K562 (cell line): Measurements from ENCODE around the gene ZNF628.
A peak's percentile ranks its signal among the peaks of the same experiment; 100 is the strongest.

ENCODE experiments used
- CTCF ChIP-seq, 3 experiments: IDR thresholded peaks in 2 of 3; conservative IDR thresholded peaks in 1 of 3; 2 replicates each; pipeline ENCODE4 v1.5.1; 2011 to 2012; ENCODE audit warnings: low read length in 3 of 3, mild to moderate bottlenecking in 3 of 3, control low read depth in 2 of 3, improper control_type of control experiment in 1 of 3, inconsistent platforms in 1 of 3, low read depth in 1 of 3, mixed read lengths in 1 of 3, moderate library complexity in 1 of 3; ENCODE audit not compliant: insufficient read depth in 2 of 3
- EP300 ChIP-seq: IDR thresholded peaks from 2 replicates; pipeline ENCODE4 v1.6.1; 2012; ENCODE audit warnings: low read length, improper control_type of control experiment
- FOXP1 ChIP-seq: sonication (generic); formaldehyde crosslinking; IDR thresholded peaks from 2 replicates; pipeline ENCODE4 v1.8.0; 2022; ENCODE audit warnings: mild to moderate bottlenecking, missing genetic modification reagents
- KDM4B ChIP-seq, 2 experiments: fragments of 450-650 bp in 1 of 2; sonication (generic) in 1 of 2; IDR thresholded peaks; 2 replicates each; pipeline ENCODE4 v1.6.1; 2016 to 2017; ENCODE audit warnings: borderline replicate concordance in 2 of 2, antibody characterized with exemption in 1 of 2, low read depth in 1 of 2, mild to moderate bottlenecking in 1 of 2
- MYC ChIP-seq, 2 experiments: fragments of 250-450 bp in 1 of 2; sonication (Bioruptor Pico) in 1 of 2; IDR thresholded peaks; 2 replicates each; pipeline versions ENCODE4 v1.5.1 to v1.6.1; 2012 to 2021; ENCODE audit warnings: low read depth in 2 of 2, borderline replicate concordance in 1 of 2, improper control_type of control experiment in 1 of 2, low read length in 1 of 2, mild to moderate bottlenecking in 1 of 2, moderate library complexity in 1 of 2
- NELFE ChIP-seq: IDR thresholded peaks from 2 replicates; pipeline ENCODE4 v1.6.1; 2011; ENCODE audit warnings: mild to moderate bottlenecking; ENCODE audit not compliant: insufficient read depth, insufficient read length
- PHF21A ChIP-seq: fragments of 450-650 bp; IDR thresholded peaks from 2 replicates; pipeline ENCODE4 v1.6.1; 2017; ENCODE audit warnings: low read depth, borderline replicate concordance
- POLR2A ChIP-seq: fragments of 450-650 bp; conservative IDR thresholded peaks from 2 replicates; pipeline ENCODE4 v1.6.1; 2016
- RNF219 ChIP-seq: fragments of 250-450 bp; sonication (Bioruptor Pico); IDR thresholded peaks from 2 replicates; pipeline ENCODE4 v1.5.0; 2022; ENCODE audit warnings: mild to moderate bottlenecking
- SMC3 ChIP-seq: conservative IDR thresholded peaks from 2 replicates; pipeline ENCODE4 v1.6.1; 2011; ENCODE audit warnings: low read depth, low read length, improper control_type of control experiment; ENCODE audit not compliant: insufficient read depth
- TF ChIP-seq, protein P1 (sequence below), 2 experiments: fragments of 450-650 bp in 1 of 2; IDR thresholded peaks; 2 replicates each; pipeline ENCODE4 v1.6.1; 2011 to 2017; ENCODE audit warnings: low read depth in 2 of 2, antibody characterized with exemption in 1 of 2, borderline replicate concordance in 1 of 2, low read length in 1 of 2, mild to moderate bottlenecking in 1 of 2, mixed read lengths in 1 of 2; ENCODE audit not compliant: control insufficient read depth in 1 of 2

DNA sequence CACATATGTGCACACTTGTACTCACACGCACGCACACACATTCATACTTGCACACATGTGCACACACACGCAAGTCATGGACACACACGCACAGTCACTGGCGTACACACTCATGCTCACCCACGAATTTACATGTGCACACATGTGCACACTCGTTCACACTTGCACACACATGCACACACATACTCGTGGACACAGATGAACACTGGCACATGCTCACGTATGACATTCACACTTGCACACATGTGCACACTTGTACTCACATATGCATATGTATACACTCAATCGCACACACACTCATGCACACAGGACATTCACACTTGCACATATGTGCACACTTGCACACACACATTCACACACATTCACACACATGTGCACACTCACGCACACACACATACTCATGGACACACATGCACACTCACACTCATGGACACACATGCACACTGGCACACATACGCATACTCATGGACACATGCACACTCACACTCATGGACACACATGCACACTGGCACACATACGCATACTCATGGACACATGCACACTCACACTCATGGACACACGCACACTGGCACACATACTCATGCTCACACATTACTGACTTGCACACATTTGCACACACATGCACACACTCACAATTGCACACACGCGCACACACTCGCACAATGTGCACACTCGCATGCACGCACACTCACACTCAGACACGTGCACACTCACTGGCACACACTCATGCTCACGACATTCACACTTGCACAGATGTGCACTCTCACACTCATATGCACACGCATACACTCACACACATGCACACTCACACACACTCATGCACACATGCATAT is 51.0 kb downstream of the ZNF628 start:
- no peak for TF ChIP-seq CTCF (IDR thresholded peaks at IDR 0.05 in 2 of 3, conservative IDR thresholded peaks at IDR 0.05 in 1 of 3; ENCODE audit: insufficient read depth in 2 of 3, low read depth in 1 of 3, low read length in 3 of 3)
- TF ChIP-seq, protein P1, sequence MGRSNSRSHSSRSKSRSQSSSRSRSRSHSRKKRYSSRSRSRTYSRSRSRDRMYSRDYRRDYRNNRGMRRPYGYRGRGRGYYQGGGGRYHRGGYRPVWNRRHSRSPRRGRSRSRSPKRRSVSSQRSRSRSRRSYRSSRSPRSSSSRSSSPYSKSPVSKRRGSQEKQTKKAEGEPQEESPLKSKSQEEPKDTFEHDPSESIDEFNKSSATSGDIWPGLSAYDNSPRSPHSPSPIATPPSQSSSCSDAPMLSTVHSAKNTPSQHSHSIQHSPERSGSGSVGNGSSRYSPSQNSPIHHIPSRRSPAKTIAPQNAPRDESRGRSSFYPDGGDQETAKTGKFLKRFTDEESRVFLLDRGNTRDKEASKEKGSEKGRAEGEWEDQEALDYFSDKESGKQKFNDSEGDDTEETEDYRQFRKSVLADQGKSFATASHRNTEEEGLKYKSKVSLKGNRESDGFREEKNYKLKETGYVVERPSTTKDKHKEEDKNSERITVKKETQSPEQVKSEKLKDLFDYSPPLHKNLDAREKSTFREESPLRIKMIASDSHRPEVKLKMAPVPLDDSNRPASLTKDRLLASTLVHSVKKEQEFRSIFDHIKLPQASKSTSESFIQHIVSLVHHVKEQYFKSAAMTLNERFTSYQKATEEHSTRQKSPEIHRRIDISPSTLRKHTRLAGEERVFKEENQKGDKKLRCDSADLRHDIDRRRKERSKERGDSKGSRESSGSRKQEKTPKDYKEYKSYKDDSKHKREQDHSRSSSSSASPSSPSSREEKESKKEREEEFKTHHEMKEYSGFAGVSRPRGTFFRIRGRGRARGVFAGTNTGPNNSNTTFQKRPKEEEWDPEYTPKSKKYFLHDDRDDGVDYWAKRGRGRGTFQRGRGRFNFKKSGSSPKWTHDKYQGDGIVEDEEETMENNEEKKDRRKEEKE (IDR thresholded peaks at IDR 0.05; ENCODE audit: borderline replicate concordance in 1 of 2, control insufficient read depth in 1 of 2, low read depth in 2 of 2, low read length in 1 of 2), result no peak
- no peak for TF ChIP-seq PHF21A
- TF ChIP-seq NELFE, result no peak
- TF ChIP-seq FOXP1, result no peak
- TF ChIP-seq POLR2A, result no peak
- 0 out of 4 replicates have a peak, but pooled peaks of 1 of the 2 experiments have one; percentile 38 for TF ChIP-seq KDM4B (IDR thresholded peaks at IDR 0.05; ENCODE audit: borderline replicate concordance in 2 of 2, low read depth in 1 of 2)
- TF ChIP-seq MYC (IDR thresholded peaks at IDR 0.05; ENCODE audit: low read depth, low read length), result no peak
- no peak for TF ChIP-seq MYC (CRISPR knock-in tag; IDR thresholded peaks at IDR 0.05; ENCODE audit: borderline replicate concordance, low read depth)
- TF ChIP-seq RNF219 (CRISPR knock-in tag), result no peak
- no peak for TF ChIP-seq EP300
- TF ChIP-seq SMC3, result no peak
